ENCODE data around the gene MAP2K5. TPM values are rescaled to one million over a fixed set of nuclear protein-coding genes. Genes with fewer than 3 reads are reported as not detected.
"Not testable (repeated sequence)": the region's sequence is repeated elsewhere in the genome, so short reads cannot be mapped to it uniquely, and the experiment has no call there.

Gene MAP2K5
- total RNA-seq, 1 experiment from 2014 or later: 3.2 TPM

- Histone ChIP-seq H3K4me3 (ENCODE audit: insufficient read depth, low read depth, low read length) (no peak overlapping the region), H3K36me3 (replicated peaks; ENCODE audit: control insufficient read depth, insufficient read depth, low read length) (no peaks in the 10 kb centered on the region)
- DNase-seq: peak; percentile 25
Observed at GRCh38 chr15:67613708-67614107, 71.2 kb downstream of the MAP2K5 start.

DNA sequence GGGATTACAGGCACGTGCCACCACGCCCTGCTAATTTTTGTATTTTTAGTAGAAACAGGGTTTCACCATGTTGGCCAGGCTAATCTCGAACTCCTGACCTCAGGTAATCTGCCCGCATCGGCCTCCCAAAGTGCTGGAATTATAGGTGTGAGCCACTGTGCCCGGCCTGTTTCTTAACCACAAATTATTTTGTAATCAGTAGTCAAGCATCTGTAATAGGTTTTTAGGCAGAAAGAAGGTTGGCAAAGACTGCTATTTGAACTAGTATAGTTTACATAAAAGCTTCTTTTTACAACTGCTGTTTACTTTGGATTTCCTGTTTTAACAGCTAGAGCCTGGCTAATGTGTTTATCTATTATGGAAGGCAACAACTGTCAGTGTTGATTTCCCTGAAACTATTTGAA lies 72.6 kb downstream of the MAP2K5 start:
- H3K4me3 ChIP-seq (ENCODE audit: insufficient read depth, low read depth, low read length); H3K36me3 ChIP-seq (replicated peaks; ENCODE audit: control insufficient read depth, insufficient read depth, low read length); H3K27me3 ChIP-seq (ENCODE audit: control insufficient read depth, insufficient read depth, low read length); DNase-seq: not testable (repeated sequence)

More at GRCh38 chr15:67613708-67614107, 71.2 kb downstream of the MAP2K5 start:
- no peaks in the 10 kb centered on the region for H3K27me3 ChIP-seq (ENCODE audit: control insufficient read depth, insufficient read depth, low read length)

DNA sequence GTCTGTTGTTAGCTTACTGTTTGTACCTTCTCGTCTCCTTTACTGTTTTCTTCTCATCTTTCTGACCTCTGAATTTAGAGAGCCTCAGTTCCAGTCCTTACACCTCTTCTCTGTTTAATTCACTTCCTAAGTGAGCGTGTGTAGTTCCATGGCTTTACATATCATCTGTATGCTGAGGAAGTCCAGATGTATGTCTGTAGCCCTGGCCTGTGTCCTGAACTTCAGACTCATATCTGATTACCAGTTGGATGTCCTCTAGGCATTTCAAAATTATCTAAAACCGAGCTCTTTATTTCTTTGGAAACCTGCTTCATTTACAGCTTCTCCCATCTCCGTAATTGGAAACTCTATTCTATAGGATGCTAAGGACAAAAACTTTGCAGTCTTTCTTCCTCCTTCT lies 75.8 kb downstream of the MAP2K5 start:
- DNase-seq: no peak
- H3K27me3 ChIP-seq (ENCODE audit: control insufficient read depth, insufficient read depth, low read length): no peaks in the 10 kb centered on the region
- H3K36me3 ChIP-seq (replicated peaks; ENCODE audit: control insufficient read depth, insufficient read depth, low read length): no peaks in the 10 kb centered on the region
- H3K4me3 ChIP-seq (ENCODE audit: insufficient read depth, low read depth, low read length): no peak overlapping the region

DNA sequence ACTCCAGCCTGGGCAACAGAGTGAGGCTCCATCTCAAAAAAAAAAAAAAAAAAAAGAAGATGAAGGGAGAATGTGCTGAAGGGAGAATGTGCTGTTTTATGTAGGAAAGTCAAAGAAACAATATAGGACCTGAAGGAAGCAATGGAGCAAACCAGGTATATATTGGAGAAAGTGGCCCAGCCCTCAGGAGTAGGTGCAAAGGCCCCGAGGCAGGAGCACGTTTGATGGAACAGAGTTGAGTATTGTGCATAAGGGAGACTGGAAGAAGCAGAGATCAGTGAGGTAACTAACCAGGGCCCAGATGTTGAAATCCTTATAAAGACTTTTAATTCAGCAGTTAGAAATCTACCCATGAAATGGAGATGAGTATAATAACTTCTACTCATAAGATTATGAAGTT lies 79.6 kb downstream of the MAP2K5 start:
- Histone ChIP-seq H3K4me3 (ENCODE audit: insufficient read depth, low read depth, low read length) (no peak overlapping the region), H3K36me3 (replicated peaks; ENCODE audit: control insufficient read depth, insufficient read depth, low read length) (no peaks in the 10 kb centered on the region; the same call in 1 of the 2 replicates), H3K27me3 (ENCODE audit: control insufficient read depth, insufficient read depth, low read length) (no peaks in the 10 kb centered on the region)
- no peak for DNase-seq

- no peaks in the 10 kb centered on the region for H3K36me3 ChIP-seq (replicated peaks; ENCODE audit: control insufficient read depth, insufficient read depth, low read length)
- no peak for DNase-seq
- H3K4me3 ChIP-seq (ENCODE audit: insufficient read depth, low read depth, low read length): no peak overlapping the region
- H3K27me3 ChIP-seq (ENCODE audit: control insufficient read depth, insufficient read depth, low read length): no peaks in the 10 kb centered on the region
Observed at GRCh38 chr15:67632261-67632660, 89.8 kb downstream of the MAP2K5 start.

DNA sequence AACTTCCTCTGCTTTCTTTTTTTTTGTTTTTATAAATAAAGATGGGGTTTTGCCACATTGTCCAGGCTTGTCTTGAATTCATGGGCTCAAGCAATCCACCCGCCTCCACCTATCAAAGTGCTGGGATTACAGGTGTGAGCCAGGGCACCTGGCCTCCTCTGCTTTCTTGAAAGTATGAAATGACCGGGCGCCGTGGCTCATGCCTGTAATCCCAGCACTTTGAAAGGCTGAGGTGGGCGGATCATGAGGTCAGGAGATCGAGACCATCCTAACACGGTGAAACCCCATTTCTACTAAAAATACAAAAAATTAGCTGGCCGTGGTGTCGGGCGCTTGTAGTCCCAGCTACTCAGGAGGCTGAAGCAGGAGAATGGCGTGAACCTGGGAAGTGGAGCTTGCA lies 93.4 kb downstream of the MAP2K5 start:
- DNase-seq; H3K4me3 ChIP-seq (ENCODE audit: insufficient read depth, low read depth, low read length); H3K36me3 ChIP-seq (replicated peaks; ENCODE audit: control insufficient read depth, insufficient read depth, low read length); H3K27me3 ChIP-seq (ENCODE audit: control insufficient read depth, insufficient read depth, low read length): not testable (repeated sequence)

DNA sequence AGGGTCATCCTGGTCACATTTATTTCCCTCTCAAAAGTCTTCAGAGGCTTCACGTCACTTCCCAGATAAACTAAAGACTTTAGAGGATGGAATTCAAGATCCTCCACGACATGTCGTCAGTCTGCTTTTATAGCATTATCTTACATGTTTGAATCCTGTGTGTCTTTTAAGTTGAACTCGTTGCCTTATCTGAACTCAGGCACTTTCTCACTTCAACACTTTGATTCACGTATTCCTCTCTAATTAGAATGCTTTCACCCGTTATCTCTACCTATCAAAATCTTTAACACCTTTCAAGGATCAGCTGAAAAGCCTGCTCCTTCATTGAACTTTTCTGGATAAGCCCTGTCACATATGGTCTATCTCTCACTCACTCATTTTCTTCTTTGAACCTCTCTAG lies 97.1 kb downstream of the MAP2K5 start:
- Histone ChIP-seq H3K27me3 (ENCODE audit: control insufficient read depth, insufficient read depth, low read length) (no peaks in the 10 kb centered on the region), H3K36me3 (replicated peaks; ENCODE audit: control insufficient read depth, insufficient read depth, low read length) (no peaks in the 10 kb centered on the region), H3K4me3 (ENCODE audit: insufficient read depth, low read depth, low read length) (no peak overlapping the region)

GRCh38 chr15:67641453-67641852 lies 99.0 kb downstream of the MAP2K5 start:
- DNase-seq: no peak
- H3K36me3 ChIP-seq (replicated peaks; ENCODE audit: control insufficient read depth, insufficient read depth, low read length): no peaks in the 10 kb centered on the region
- H3K4me3 ChIP-seq (ENCODE audit: insufficient read depth, low read depth, low read length): no peak overlapping the region
- no peaks in the 10 kb centered on the region for H3K27me3 ChIP-seq (ENCODE audit: control insufficient read depth, insufficient read depth, low read length)

More for the DNA sequence above, 97.1 kb downstream of the MAP2K5 start:
- no peak for DNase-seq

GRCh38 chr15:67646847-67647246 lies 104.3 kb downstream of the MAP2K5 start:
- H3K27me3 ChIP-seq (ENCODE audit: control insufficient read depth, insufficient read depth, low read length): no peaks in the 10 kb centered on the region
- no peaks in the 10 kb centered on the region for H3K36me3 ChIP-seq (replicated peaks; ENCODE audit: control insufficient read depth, insufficient read depth, low read length)
- DNase-seq: no peak
- no peak overlapping the region for H3K4me3 ChIP-seq (ENCODE audit: insufficient read depth, low read depth, low read length)

DNA sequence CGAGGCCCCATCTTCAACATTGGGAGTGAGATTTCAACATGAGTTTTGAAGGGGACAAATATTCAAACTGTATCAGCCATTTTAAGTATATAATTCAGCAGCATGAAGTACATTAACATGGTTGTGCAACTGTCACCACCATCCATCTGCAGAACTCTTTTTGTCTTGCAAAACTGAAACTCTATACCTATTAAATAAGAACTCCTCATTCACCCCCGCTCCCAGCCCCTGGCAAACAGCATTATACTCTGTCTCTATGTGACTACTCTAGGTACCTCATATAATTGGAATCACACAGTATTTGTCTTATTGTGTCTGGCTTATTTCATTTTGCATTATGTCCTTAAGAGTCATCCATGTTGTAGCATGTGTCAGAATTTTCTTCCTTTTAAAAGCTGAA lies 110.1 kb downstream of the MAP2K5 start:
- no peak overlapping the region for H3K4me3 ChIP-seq (ENCODE audit: insufficient read depth, low read depth, low read length)
- no peak for DNase-seq
- no peaks in the 10 kb centered on the region for H3K27me3 ChIP-seq (ENCODE audit: control insufficient read depth, insufficient read depth, low read length)
- H3K36me3 ChIP-seq (replicated peaks; ENCODE audit: control insufficient read depth, insufficient read depth, low read length): no peaks in the 10 kb centered on the region

DNA sequence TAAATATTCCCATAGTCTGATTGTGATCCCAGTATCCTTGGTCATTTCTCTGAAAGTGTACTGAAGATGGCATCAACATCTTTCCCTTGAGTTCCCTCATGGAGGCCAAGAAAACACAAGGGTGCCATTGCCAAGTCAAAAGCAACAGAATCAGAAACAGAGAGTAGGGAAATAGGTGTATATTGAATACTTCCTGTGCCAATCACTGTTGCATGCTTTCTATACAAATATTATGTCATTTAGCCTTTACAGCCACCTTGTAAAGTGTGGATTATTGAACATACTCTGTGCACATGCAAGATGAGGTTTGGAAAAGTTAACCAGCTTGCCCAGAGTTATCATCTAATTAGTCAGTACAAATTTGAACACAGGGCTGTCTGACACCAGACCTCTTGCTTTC lies 117.9 kb downstream of the MAP2K5 start:
- DNase-seq: no peak
- H3K36me3 ChIP-seq (replicated peaks; ENCODE audit: control insufficient read depth, insufficient read depth, low read length): no peaks in the 10 kb centered on the region
- no peaks in the 10 kb centered on the region for H3K27me3 ChIP-seq (ENCODE audit: control insufficient read depth, insufficient read depth, low read length)
- H3K4me3 ChIP-seq (ENCODE audit: insufficient read depth, low read depth, low read length): no peak overlapping the region

DNA sequence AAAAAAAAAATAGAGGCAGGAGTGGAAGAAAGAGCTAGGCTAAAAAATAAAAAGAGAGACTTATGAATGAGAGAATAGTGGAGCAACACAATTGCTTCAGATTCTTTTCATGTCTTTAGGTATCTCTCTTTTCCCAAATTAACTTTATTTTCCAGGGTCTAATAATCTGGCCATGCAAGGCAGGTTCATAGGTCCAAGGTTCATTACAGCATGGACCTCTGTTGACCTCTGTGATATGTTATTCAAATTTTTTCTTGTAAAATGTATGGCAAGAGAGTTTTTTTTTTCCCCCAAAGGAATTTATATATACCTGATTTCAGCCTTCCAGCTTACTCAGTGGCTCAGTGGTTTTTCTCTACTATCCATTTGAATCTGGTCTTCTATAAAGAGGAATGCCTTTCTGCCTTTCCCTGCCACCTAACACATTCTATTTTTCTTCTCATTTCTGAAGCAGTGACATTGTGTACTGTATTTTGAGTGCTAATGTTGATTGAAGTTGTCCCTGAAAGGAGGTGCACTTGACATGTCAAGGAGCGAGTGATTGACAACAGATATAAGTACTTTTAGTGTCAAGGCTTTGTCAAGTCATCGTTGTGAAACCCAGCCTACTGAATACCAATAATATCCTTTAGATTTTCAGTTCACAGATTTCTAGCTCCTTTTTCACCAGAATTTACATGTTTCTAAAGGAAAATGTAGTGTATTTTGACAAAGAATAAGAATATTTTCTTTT lies 118.5 kb downstream of the MAP2K5 start:
- no peaks in the 10 kb centered on the region for H3K36me3 ChIP-seq (replicated peaks; ENCODE audit: control insufficient read depth, insufficient read depth, low read length)
- no peak for DNase-seq
- no peak overlapping the region for H3K4me3 ChIP-seq (ENCODE audit: insufficient read depth, low read depth, low read length)
- H3K27me3 ChIP-seq (ENCODE audit: control insufficient read depth, insufficient read depth, low read length): no peaks in the 10 kb centered on the region

DNA sequence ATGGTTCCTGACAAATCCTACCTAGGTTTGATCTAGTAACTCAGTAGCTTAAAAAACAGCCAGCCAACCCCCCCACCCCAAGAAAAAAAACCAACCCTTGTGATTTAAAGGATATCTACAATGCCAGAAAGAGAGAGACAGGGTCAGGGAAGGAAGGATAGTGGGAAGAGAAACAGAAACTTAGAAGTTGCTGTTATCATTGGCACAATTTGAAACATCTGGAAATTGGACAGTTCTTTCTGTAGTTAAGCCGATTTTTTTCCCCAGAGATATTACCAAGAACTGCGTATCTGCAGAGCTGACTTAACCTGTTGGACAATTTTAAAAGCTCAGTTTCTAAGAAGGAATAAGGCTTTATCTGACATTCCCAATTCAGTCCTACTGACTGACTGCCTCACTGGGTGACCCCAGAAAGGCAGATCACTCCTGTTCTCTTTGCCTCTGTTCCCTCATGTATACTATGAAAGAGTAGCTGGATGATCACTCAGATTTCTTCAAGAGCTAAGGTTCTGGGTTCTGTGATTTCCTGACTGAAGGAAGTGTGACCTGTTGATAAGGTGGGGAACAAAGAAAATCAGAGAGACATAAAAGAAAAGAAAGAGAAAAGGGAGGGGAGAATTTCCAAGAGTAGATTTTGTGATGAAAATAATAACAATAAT lies 128.3 kb downstream of the MAP2K5 start:
- Histone ChIP-seq H3K36me3 (replicated peaks; ENCODE audit: control insufficient read depth, insufficient read depth, low read length) (no peaks in the 10 kb centered on the region; the same call in 1 of the 2 replicates), H3K4me3 (ENCODE audit: insufficient read depth, low read depth, low read length) (no peak overlapping the region), H3K27me3 (ENCODE audit: control insufficient read depth, insufficient read depth, low read length) (no peaks in the 10 kb centered on the region)
- DNase-seq: no peak

DNA sequence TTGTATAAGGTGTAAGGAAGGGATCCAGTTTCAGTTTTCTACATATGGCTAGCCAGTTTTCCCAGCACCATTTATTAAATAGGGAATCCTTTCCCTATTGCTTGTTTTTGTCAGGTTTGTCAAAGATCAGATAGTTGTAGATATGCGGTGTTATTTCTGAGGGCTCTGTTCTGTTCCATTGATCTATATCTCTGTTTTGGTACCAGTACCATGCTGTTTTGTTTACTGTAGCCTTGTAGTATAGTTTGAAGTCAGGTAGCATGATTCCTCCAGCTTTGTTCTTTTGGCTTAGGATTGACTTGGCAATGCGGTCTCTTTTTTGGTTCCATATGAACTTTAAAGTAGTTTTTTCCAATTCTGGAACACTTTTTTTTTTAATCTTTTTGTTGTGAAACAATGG lies 130.3 kb downstream of the MAP2K5 start:
- H3K36me3 ChIP-seq (replicated peaks; ENCODE audit: control insufficient read depth, insufficient read depth, low read length); DNase-seq; H3K4me3 ChIP-seq (ENCODE audit: insufficient read depth, low read depth, low read length): not testable (repeated sequence)

GRCh38 chr15:67674983-67675382 lies 132.5 kb downstream of the MAP2K5 start:
- Histone ChIP-seq H3K27me3 (ENCODE audit: control insufficient read depth, insufficient read depth, low read length) (no peaks in the 10 kb centered on the region), H3K4me3 (ENCODE audit: insufficient read depth, low read depth, low read length) (no peak overlapping the region), H3K36me3 (replicated peaks; ENCODE audit: control insufficient read depth, insufficient read depth, low read length) (no peaks in the 10 kb centered on the region)
- DNase-seq: no peak

More for the DNA sequence above, 130.3 kb downstream of the MAP2K5 start:
- not testable (repeated sequence) for H3K27me3 ChIP-seq (ENCODE audit: control insufficient read depth, insufficient read depth, low read length)

Data from H7 (cell line).